SK-N-SH (cell line): Measurements from ENCODE around the gene CAMK2D. TPM values are rescaled to one million over a fixed set of nuclear protein-coding genes. Genes with fewer than 3 reads are reported as not detected.

Experiments used
- CTCF ChIA-PET: fragments of 300-600, 350-600 bp; formaldehyde crosslinking; extraction: SDS; loops from one replicate; lab custom pipeline; 2021; lab: Yijun Ruan, JAX
- POLR2A ChIA-PET: fragments of 350-600 bp; sonication (Branson Sonifier 250); formaldehyde crosslinking; extraction: SDS; loops from one replicate; lab custom pipeline; 2020; ENCODE audit warnings: antibody characterized with exemption, inconsistent platforms; lab: Yijun Ruan, JAX
- DNase-seq: peaks from one replicate; pipeline ENCODE4 v3.0.0; 2012
- H2AFZ ChIP-seq: fragments of 200-600 bp; sonication (generic); 2 replicates; pipeline ENCODE4 v1.8.1; 2016; ENCODE audit warnings: antibody characterized with exemption, mild to moderate bottlenecking, low read depth
- H3F3A ChIP-seq: fragments of 200-600 bp; sonication (generic); replicated peaks from 2 replicates; pipeline ENCODE3; 2016; ENCODE audit warnings: antibody characterized with exemption, mild to moderate bottlenecking; ENCODE audit not compliant: insufficient read depth
- H3K27ac ChIP-seq, 2 experiments: fragments of 200-500 bp in 1 of 2; fragments of 200-600 bp in 1 of 2; sonication (Bioruptor generic) in 1 of 2; sonication (generic), shearing (Covaris generic) in 1 of 2; 2 replicates each; pipeline versions ENCODE4 v1.5.1 to v1.6.1; 2014 to 2016; ENCODE audit warnings: low read depth in 2 of 2, inconsistent platforms in 1 of 2, low read length in 1 of 2, mild to moderate bottlenecking in 1 of 2, mixed read lengths in 1 of 2
- H3K27me3 ChIP-seq: fragments of 200-600 bp; sonication (generic), shearing (Covaris generic); 2 replicates; pipeline ENCODE4 v1.6.1; 2016; ENCODE audit warnings: mixed run types; ENCODE audit not compliant: insufficient read depth
- H3K36me3 ChIP-seq, 2 experiments: fragments of 200-500 bp in 1 of 2; fragments of 200-600 bp in 1 of 2; sonication (Bioruptor generic) in 1 of 2; sonication (generic) in 1 of 2; replicated peaks in 1 of 2; 2 replicates each; pipeline versions ENCODE3 to v1.5.1; 2014 to 2016; ENCODE audit warnings: low read length in 1 of 2, mild to moderate bottlenecking in 1 of 2; ENCODE audit not compliant: insufficient read depth in 2 of 2, control insufficient read depth in 1 of 2
- H3K4me1 ChIP-seq, 2 experiments: fragments of 200-500 bp in 1 of 2; fragments of 200-600 bp in 1 of 2; sonication (Bioruptor generic) in 1 of 2; sonication (generic), shearing (Covaris generic) in 1 of 2; 2 replicates each; pipeline versions ENCODE4 v1.5.1 to v1.6.1; 2014 to 2016; ENCODE audit warnings: low read depth in 1 of 2, low read length in 1 of 2, mixed run types in 1 of 2; ENCODE audit not compliant: insufficient read depth in 2 of 2, control insufficient read depth in 1 of 2
- H3K4me2 ChIP-seq: fragments of 200-600 bp; sonication (generic), shearing (Covaris generic); 2 replicates; pipeline ENCODE4 v1.6.1; 2017; ENCODE audit warnings: mixed run types
- H3K4me3 ChIP-seq, 2 experiments: fragments of 200-500 bp in 1 of 2; fragments of 200-600 bp in 1 of 2; sonication (Bioruptor generic) in 1 of 2; sonication (generic), shearing (Covaris generic) in 1 of 2; 2 replicates each; pipeline versions ENCODE4 v1.5.1 to v1.8.1; 2014 to 2016; ENCODE audit warnings: low read depth in 2 of 2, inconsistent platforms in 1 of 2, low read length in 1 of 2, mild to moderate bottlenecking in 1 of 2, mixed read lengths in 1 of 2, moderate library complexity in 1 of 2
- H3K79me2 ChIP-seq: fragments of 200-600 bp; sonication (generic); 2 replicates; pipeline ENCODE4 v1.8.1; 2017; ENCODE audit warnings: mild to moderate bottlenecking; ENCODE audit not compliant: insufficient read depth
- H3K9ac ChIP-seq: fragments of 200-600 bp; sonication (generic); 2 replicates; pipeline ENCODE4 v1.6.1; 2017; ENCODE audit warnings: mixed run types
- H3K9me2 ChIP-seq: fragments of 200-600 bp; sonication (generic); 2 replicates; pipeline ENCODE4 v1.6.1; 2017; ENCODE audit warnings: mixed run types
- H3K9me3 ChIP-seq: fragments of 200-600 bp; sonication (generic); 2 replicates; pipeline ENCODE4 v1.6.1; 2017; ENCODE audit warnings: mixed run types, mild to moderate bottlenecking, moderate library complexity
- H4K20me1 ChIP-seq: fragments of 200-600 bp; sonication (generic); 2 replicates; pipeline ENCODE4 v1.6.1; 2017; ENCODE audit warnings: mild to moderate bottlenecking, mixed run types; ENCODE audit not compliant: insufficient read depth
- ELF1 ChIP-seq: IDR thresholded peaks from 2 replicates; pipeline ENCODE4 v1.4.0; 2012
- EZH2phosphoT487 ChIP-seq: fragments of 200-600 bp; sonication (generic); IDR thresholded peaks from 2 replicates; pipeline ENCODE4 v1.6.1; 2017; ENCODE audit warnings: low read depth, mixed run types, mild to moderate bottlenecking, antibody characterized with exemption, moderate library complexity, borderline replicate concordance
- FOXJ3 ChIP-seq: sonication (generic); formaldehyde crosslinking; IDR thresholded peaks from 2 replicates; pipeline ENCODE4 v1.5.1; 2020; ENCODE audit warnings: mild to moderate bottlenecking, missing genetic modification reagents
- FOXM1 ChIP-seq: IDR thresholded peaks from 2 replicates; pipeline ENCODE4 v1.4.0; 2012; ENCODE audit warnings: low read depth, mild to moderate bottlenecking
- GATA2 ChIP-seq: sonication (generic); formaldehyde crosslinking; IDR thresholded peaks from 2 replicates; pipeline ENCODE4 v1.5.0; 2020; ENCODE audit warnings: mild to moderate bottlenecking, missing genetic modification reagents
- MEF2A ChIP-seq: IDR thresholded peaks from 2 replicates; pipeline ENCODE4 v1.4.0; 2012; ENCODE audit warnings: low read depth, borderline replicate concordance
- NFIC ChIP-seq: IDR thresholded peaks from 2 replicates; pipeline ENCODE4 v1.4.0; 2012; ENCODE audit warnings: borderline replicate concordance
- PBX3 ChIP-seq: IDR thresholded peaks from 2 replicates; pipeline ENCODE4; 2012
- POLR2AphosphoS5 ChIP-seq: IDR thresholded peaks from 2 replicates; pipeline ENCODE4 v1.6.1; 2012; ENCODE audit warnings: low read depth, low read length
- RAD21 ChIP-seq: IDR thresholded peaks from 2 replicates; pipeline ENCODE4 v1.6.1; 2012; ENCODE audit warnings: mild to moderate bottlenecking, low read length
- RCOR1 ChIP-seq: fragments of 150-350 bp; IDR thresholded peaks from 2 replicates; pipeline ENCODE4 v1.6.1; 2017; ENCODE audit warnings: antibody characterized with exemption, low read length
- SIN3A ChIP-seq: IDR thresholded peaks from 2 replicates; pipeline ENCODE4 v1.6.1; 2012; ENCODE audit warnings: low read depth, mild to moderate bottlenecking, low read length, moderate library complexity, borderline replicate concordance
- SMC3 ChIP-seq: IDR thresholded peaks from 2 replicates; pipeline ENCODE4 v1.6.1; 2012; ENCODE audit warnings: low read depth, low read length, improper control_type of control experiment
- TAF1 ChIP-seq: IDR thresholded peaks from 2 replicates; pipeline ENCODE4 v1.6.1; 2012; ENCODE audit warnings: low read depth, mild to moderate bottlenecking, low read length, moderate library complexity, borderline replicate concordance
- TCF12 ChIP-seq: IDR thresholded peaks from 2 replicates; pipeline ENCODE4 v1.4.0; 2012
- TEAD4 ChIP-seq: IDR thresholded peaks from 2 replicates; pipeline ENCODE4 v1.4.0; 2012; ENCODE audit warnings: mild to moderate bottlenecking, borderline replicate concordance; ENCODE audit not compliant: insufficient read depth
- YY1 ChIP-seq: IDR thresholded peaks from 2 replicates; pipeline ENCODE4 v1.4.0; 2012; ENCODE audit warnings: low read depth, mild to moderate bottlenecking
- WGBS: methylation state at CpG from one replicate; pipeline ENCODE4 v1.1.6; 2017; ENCODE audit warnings: low lambda C conversion rate; 5-methylcytosine and 5-hydroxymethylcytosine counted together
- polyA plus RNA-seq, 3 experiments: library from polyadenylated mRNA; depleted of rRNA; stranded (reverse); fragments of >200 nt; gene quantifications; 2 replicates each; pipeline ENCODE4 v1.2.3, GENCODE V29; 2012
- TF ChIP-seq, protein P1 (sequence below): IDR thresholded peaks from 2 replicates; pipeline ENCODE4 v1.4.0; 2012; ENCODE audit warnings: low read depth, borderline replicate concordance
- TF ChIP-seq, protein P2 (sequence below): fragments of 200-600 bp; sonication (generic); IDR thresholded peaks from 2 replicates; pipeline ENCODE4 v1.6.1; 2017; ENCODE audit warnings: antibody characterized with exemption, mild to moderate bottlenecking, moderate library complexity

CAMK2D gene
- polyA plus RNA-seq, 1 of the 3 experiments (the other 2 are of a cell fraction), result 17.0 TPM

GRCh38 chr4:113550510-113550909 lies 211.0 kb downstream of the CAMK2D start:
- Histone ChIP-seq H3K9me2 (no peaks in the 10 kb centered on the region), H3K79me2 (no peaks in the 10 kb centered on the region), H3K27ac (no peak overlapping the region), H3K36me3 (peaks cover 26 to 31% of the 10 kb centered on the region in 2 experiments), H3K4me1 (peaks cover 2 to 8% of the 10 kb centered on the region in 2 experiments; a peak in 3 of 4 replicates), H3K9me3 (no peaks in the 10 kb centered on the region), H3K9ac (no peak overlapping the region), H3F3A (peaks cover 8% of the 10 kb centered on the region), H3K4me3 (no peak overlapping the region), H3K4me2 (no peak overlapping the region), H2AFZ (no peak overlapping the region), H4K20me1 (no peaks in the 10 kb centered on the region), H3K27me3 (no peaks in the 10 kb centered on the region)
- ChIA-PET POLR2A (no interaction called here), CTCF (interaction anchor here (0.6 to 1.4 kb wide), 3 partner anchors 11 to 210 kb away, joined by 3 to 4 read pairs (median 3); no protein-coding TSS in a partner anchor)
- DNase-seq, result no peak
- 96% methylated on average over 2 of the region's 2 CpGs for WGBS
- peak; percentile 25; the same call in 1 of the 2 replicates for TF ChIP-seq NFIC
- no peak for TF ChIP-seq POLR2AphosphoS5

DNA sequence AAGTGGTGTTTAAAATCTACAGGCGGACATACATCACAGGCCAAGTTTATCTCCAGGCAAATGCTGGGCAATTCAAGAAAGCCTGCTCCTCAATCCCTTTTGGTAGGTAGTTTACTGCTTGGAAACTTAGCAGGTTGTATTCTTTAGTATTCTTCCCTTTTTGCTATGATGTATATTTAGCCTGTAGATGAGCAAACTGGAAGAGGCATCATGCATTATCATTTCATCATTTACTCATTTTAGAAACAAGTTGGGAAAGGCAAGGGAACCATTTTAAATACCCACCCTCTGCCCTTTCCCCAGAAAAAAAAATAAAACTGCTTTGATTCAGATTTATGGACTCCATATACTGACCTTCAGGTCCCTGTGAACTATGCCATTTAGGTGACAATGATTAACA lies 213.2 kb downstream of the CAMK2D start:
- H3K36me3 ChIP-seq, result peaks cover 26 to 38% of the 10 kb centered on the region in 2 experiments
- no peak overlapping the region for H3K4me3 ChIP-seq
- TF ChIP-seq YY1, result no peak
- TF ChIP-seq MEF2A, result no peak
- TF ChIP-seq SIN3A, result no peak
- TF ChIP-seq FOXJ3, result no peak
- TF ChIP-seq PBX3, result no peak
- TF ChIP-seq SMC3, result no peak
- TF ChIP-seq TAF1, result no peak
- TF ChIP-seq TEAD4, result no peak
- TF ChIP-seq, protein P1, sequence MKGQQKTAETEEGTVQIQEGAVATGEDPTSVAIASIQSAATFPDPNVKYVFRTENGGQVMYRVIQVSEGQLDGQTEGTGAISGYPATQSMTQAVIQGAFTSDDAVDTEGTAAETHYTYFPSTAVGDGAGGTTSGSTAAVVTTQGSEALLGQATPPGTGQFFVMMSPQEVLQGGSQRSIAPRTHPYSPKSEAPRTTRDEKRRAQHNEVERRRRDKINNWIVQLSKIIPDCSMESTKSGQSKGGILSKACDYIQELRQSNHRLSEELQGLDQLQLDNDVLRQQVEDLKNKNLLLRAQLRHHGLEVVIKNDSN, result no peak
- no peak for TF ChIP-seq ELF1
- TF ChIP-seq, protein P2, sequence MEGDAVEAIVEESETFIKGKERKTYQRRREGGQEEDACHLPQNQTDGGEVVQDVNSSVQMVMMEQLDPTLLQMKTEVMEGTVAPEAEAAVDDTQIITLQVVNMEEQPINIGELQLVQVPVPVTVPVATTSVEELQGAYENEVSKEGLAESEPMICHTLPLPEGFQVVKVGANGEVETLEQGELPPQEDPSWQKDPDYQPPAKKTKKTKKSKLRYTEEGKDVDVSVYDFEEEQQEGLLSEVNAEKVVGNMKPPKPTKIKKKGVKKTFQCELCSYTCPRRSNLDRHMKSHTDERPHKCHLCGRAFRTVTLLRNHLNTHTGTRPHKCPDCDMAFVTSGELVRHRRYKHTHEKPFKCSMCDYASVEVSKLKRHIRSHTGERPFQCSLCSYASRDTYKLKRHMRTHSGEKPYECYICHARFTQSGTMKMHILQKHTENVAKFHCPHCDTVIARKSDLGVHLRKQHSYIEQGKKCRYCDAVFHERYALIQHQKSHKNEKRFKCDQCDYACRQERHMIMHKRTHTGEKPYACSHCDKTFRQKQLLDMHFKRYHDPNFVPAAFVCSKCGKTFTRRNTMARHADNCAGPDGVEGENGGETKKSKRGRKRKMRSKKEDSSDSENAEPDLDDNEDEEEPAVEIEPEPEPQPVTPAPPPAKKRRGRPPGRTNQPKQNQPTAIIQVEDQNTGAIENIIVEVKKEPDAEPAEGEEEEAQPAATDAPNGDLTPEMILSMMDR, result no peak
- no peak for TF ChIP-seq TCF12
- no peak for TF ChIP-seq RAD21
- no peak for TF ChIP-seq RCOR1
- no peak for TF ChIP-seq NFIC
- TF ChIP-seq FOXM1, result no peak
- no peak for TF ChIP-seq POLR2AphosphoS5
- no peak for TF ChIP-seq GATA2 (CRISPR knock-in tag)
- TF ChIP-seq EZH2phosphoT487, result no peak
- POLR2A ChIA-PET, result no interaction called here
- no peaks in the 10 kb centered on the region for H3K79me2 ChIP-seq
- WGBS, result 100% methylated on average over 1 of the region's 1 CpG
- peaks cover 2 to 8% of the 10 kb centered on the region in 2 experiments; a peak in 3 of 4 replicates for H3K4me1 ChIP-seq
- CTCF ChIA-PET, result interaction anchor here (0.6 to 1.9 kb wide), 35 partner anchors 9 to 837 kb away, joined by 3 to 20 read pairs (median 4); no protein-coding TSS in a partner anchor
- no peaks in the 10 kb centered on the region for H3K9me2 ChIP-seq
- no peak overlapping the region; a peak in 1 of 4 replicates for H3K27ac ChIP-seq
- no peak overlapping the region for H2AFZ ChIP-seq
- H3K9me3 ChIP-seq, result no peaks in the 10 kb centered on the region
- peaks cover 5% of the 10 kb centered on the region for H3F3A ChIP-seq
- no peak overlapping the region for H3K9ac ChIP-seq
- no peak overlapping the region for H3K4me2 ChIP-seq
- no peaks in the 10 kb centered on the region for H4K20me1 ChIP-seq
- H3K27me3 ChIP-seq, result no peaks in the 10 kb centered on the region
- DNase-seq, result no peak
